Measurements from ENCODE around the gene PERM1. TPM values are rescaled to one million over a fixed set of nuclear protein-coding genes. Genes with fewer than 3 reads are reported as not detected.

The PERM1 gene
- total and polyA plus RNA-seq, 7 donors, result 13.9 to 249 (median 80.3) TPM

DNA sequence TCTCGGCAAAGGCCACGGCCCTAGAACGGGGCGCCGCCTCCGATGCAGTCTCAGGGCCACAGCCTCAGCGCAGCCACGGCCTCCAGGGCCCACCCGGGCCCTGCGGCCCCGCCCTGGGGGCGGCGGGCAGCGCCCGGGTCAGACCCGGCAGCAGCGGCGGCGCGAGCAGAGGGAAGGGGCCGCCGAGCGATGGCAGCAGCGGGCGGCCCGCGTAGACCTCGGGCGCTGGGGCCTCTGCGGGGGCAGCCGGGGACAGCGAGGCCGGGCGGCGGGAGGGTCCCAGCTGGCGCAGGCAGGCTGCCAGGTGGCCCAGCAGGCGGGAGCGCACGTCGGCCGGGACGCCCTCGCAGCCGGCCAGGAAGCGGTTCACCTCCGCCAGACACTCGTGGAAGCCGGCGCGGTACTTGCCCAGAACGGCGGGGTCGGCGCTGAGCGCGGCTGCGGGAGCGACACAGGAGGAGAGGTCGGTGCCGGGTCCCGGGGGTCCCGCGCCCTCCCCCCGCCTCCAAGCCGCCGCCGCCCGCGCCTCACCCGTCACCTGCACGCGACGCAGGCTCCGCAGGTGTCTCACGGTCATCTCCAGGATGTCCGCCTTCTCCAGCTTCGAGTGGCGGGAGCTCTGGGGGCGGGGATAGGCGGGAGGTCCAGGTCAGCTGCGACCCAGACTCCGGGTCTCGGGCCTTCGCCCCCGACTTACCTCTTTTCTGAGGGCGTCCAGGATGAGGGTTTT, 17.3 kb upstream of the PERM1 start:
- 0 to 1% (median 0%) methylated on average over 47 to 86 of the region's 86 CpGs for WGBS, 3 donors
- H3K27me3 ChIP-seq (ENCODE audit: insufficient read depth in 3 of 3, low read length in 2 of 3), result peaks cover 0 to 10% (median 0%) of the 10 kb centered on the region in 3 donors
- TF ChIP-seq, protein P1, sequence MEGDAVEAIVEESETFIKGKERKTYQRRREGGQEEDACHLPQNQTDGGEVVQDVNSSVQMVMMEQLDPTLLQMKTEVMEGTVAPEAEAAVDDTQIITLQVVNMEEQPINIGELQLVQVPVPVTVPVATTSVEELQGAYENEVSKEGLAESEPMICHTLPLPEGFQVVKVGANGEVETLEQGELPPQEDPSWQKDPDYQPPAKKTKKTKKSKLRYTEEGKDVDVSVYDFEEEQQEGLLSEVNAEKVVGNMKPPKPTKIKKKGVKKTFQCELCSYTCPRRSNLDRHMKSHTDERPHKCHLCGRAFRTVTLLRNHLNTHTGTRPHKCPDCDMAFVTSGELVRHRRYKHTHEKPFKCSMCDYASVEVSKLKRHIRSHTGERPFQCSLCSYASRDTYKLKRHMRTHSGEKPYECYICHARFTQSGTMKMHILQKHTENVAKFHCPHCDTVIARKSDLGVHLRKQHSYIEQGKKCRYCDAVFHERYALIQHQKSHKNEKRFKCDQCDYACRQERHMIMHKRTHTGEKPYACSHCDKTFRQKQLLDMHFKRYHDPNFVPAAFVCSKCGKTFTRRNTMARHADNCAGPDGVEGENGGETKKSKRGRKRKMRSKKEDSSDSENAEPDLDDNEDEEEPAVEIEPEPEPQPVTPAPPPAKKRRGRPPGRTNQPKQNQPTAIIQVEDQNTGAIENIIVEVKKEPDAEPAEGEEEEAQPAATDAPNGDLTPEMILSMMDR (IDR thresholded peaks at IDR 0.05), result no peak
- peak overlapping the region; percentile 92 for H3K27ac ChIP-seq
- H3K4me3 ChIP-seq, result peak overlapping the region; percentile 81
- no peaks in the 10 kb centered on the region for H3K4me1 ChIP-seq
- H3K9me3 ChIP-seq, result no peaks in the 10 kb centered on the region
- ATAC-seq, result no peak
- DNase-seq, result peak; percentile 34 to 63
- no peaks in the 10 kb centered on the region for H3K36me3 ChIP-seq (ENCODE audit: insufficient read depth in 1 of 2, low read depth in 1 of 2)
- intact Hi-C loops (cut with DNase I), result loop anchor here in 1 of 2 donors (2.0 kb wide), 1 partner anchor 14 kb away; no protein-coding TSS in a partner anchor

DNA sequence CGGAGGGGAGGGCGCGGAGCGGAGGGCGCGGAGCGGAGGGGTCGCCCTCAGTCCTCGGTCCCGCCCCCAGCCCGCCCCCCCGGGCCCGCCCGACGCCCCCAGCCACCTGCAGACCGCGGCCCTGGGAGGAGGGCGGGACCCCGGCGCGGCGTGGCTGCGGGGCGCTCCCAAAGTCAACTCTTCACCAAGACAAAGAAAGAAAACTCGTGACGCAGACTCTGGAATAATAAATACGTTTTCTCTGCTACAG, 16.8 kb upstream of the PERM1 start:
- H3K27ac ChIP-seq, result peak overlapping the region; percentile 17
- peaks cover 0 to 10% (median 0%) of the 10 kb centered on the region in 3 donors for H3K27me3 ChIP-seq (ENCODE audit: insufficient read depth in 3 of 3, low read length in 2 of 3)
- no peak for DNase-seq
- H3K36me3 ChIP-seq (ENCODE audit: insufficient read depth in 1 of 2, low read depth in 1 of 2), result no peaks in the 10 kb centered on the region
- no peaks in the 10 kb centered on the region for H3K4me1 ChIP-seq
- 0 to 12% (median 8%) methylated on average over 4 to 27 of the region's 27 CpGs for WGBS, 3 donors
- H3K9me3 ChIP-seq, result no peaks in the 10 kb centered on the region
- ATAC-seq, result no peak
- intact Hi-C loops (cut with DNase I), result loop anchor here in 1 of 2 donors (2.0 kb wide), 1 partner anchor 14 kb away; no protein-coding TSS in a partner anchor
- TF ChIP-seq, protein P1 (IDR thresholded peaks at IDR 0.05), result no peak
- H3K4me3 ChIP-seq, result peak overlapping the region; percentile 81

DNA sequence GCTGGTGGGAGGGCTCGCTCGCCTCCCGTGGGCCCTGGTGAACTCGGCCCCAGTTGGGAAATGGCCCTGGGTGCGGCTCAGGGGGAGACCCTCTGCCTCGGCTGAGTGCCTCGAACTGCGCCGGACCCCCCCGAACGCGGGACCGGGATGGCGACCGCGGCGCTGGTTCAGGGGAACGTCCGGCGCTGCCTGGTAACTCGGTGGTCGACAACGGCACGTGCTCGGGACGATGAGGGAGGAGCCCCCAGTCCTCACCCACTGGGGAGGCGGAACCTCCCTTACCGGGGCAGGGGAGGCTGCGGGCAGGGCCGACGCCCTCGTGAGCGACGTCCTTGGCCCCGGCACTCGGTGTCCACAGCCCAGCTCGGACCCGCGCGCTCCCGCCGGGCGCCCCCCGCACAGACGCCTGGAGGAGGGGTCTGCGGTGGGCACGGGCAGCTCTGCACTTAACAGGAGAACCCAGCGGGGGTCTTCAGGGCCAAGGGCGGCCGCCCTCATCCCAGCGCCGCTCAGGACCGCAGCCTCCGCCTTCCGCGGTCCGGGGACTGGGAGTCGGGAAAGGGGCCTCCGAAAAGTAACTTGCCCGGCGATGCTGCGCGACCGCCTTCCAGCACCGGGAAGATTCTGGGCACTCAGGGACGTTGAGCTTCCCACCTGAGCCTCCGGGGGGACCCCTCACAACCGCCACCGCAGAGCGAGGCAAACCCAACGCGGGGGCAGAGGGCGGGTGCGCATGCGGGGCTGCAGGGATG, 16.3 kb upstream of the PERM1 start:
- WGBS, 3 donors, result 53 to 64% (median 54%) methylated on average over 59 to 75 of the region's 75 CpGs
- no peaks in the 10 kb centered on the region for H3K36me3 ChIP-seq (ENCODE audit: insufficient read depth in 1 of 2, low read depth in 1 of 2)
- no peak for ATAC-seq
- intact Hi-C loops (cut with DNase I), result loop anchor here in 1 of 2 donors (2.0 kb wide), 1 partner anchor 13 kb away; no protein-coding TSS in a partner anchor
- H3K9me3 ChIP-seq, result no peaks in the 10 kb centered on the region
- TF ChIP-seq, protein P1 (IDR thresholded peaks at IDR 0.05), result no peak
- H3K27me3 ChIP-seq (ENCODE audit: insufficient read depth in 3 of 3, low read length in 2 of 3), result peaks cover 0 to 10% (median 0%) of the 10 kb centered on the region in 3 donors
- H3K4me3 ChIP-seq, result peak overlapping the region; percentile 81
- no peak overlapping the region for H3K27ac ChIP-seq
- no peaks in the 10 kb centered on the region for H3K4me1 ChIP-seq
- DNase-seq, result peak; percentile 12 to 50

DNA sequence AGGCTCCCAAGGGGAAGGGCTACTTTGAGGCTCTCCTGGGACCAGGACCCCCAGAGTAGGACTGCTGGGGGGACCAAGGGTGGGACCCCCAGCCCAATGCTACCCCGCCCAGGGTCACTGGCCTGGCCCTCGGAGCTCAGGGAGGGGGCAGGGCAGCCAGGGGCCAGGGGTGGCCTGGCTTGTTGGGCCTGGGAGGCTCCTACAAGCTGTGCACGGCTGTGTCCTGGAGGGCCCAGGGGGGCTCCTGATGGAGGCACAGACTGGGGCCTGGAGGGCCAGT, 15.8 kb upstream of the PERM1 start:
- Histone ChIP-seq H3K27me3 (ENCODE audit: insufficient read depth in 3 of 3, low read length in 2 of 3) (peaks cover 0 to 10% (median 0%) of the 10 kb centered on the region in 3 donors), H3K4me3 (no peak overlapping the region), H3K4me1 (no peaks in the 10 kb centered on the region), H3K27ac (no peak overlapping the region), H3K9me3 (no peaks in the 10 kb centered on the region), H3K36me3 (ENCODE audit: insufficient read depth in 1 of 2, low read depth in 1 of 2) (no peaks in the 10 kb centered on the region)
- TF ChIP-seq, protein P1 (IDR thresholded peaks at IDR 0.05), result no peak
- intact Hi-C loops (cut with DNase I), result no loop called here
- DNase-seq (peak; percentile 12 to 47), ATAC-seq (no peak)
- WGBS, 3 donors, result 87% methylated on average over 3 of the region's 3 CpGs; no CpG with 5 or more reads in 1 of the 3 donors
